NCI-H748 (cell line): Measurements from ENCODE around the gene PPP6R3.

Experiments used
- DNase-seq: peaks from one replicate; lab custom pipeline; 2025; ENCODE audit not compliant: unreplicated experiment; lab: John Stamatoyannopoulos, UW

PPP6R3 gene

GRCh38 chr11:68663482-68664010 is 203.0 kb downstream of the PPP6R3 start:
- no peak for DNase-seq

GRCh38 chr11:68664141-68664540 is 203.6 kb downstream of the PPP6R3 start:
- DNase-seq, result no peak

DNA sequence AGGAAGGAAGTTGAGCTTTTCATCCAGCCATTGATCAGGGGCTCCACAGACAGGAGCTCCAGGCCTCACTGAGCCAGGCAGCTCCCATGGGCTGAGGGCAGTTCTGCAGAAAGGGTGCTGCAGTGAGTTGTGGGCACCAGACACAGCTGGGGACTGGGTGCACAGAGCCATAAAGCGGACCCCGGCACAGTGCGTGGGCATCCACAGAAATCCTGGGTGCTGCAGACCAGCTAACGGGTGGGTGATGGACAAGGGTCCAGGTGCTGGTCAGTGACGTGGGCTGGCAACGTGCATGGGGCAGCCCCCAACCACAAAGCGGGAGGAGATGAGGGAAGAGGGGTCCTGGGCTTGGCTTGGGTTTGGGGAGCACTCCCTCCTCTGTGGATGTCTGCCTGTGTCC is 204.4 kb downstream of the PPP6R3 start:
- DNase-seq, result no peak
